Measurements from ENCODE around the gene TMEM120B. TPM values are rescaled to one million over a fixed set of nuclear protein-coding genes. Genes with fewer than 3 reads are reported as not detected.

The TMEM120B gene
- polyA plus RNA-seq, 10 donors = 10.6 to 22.9 (median 17.0) TPM

DNA sequence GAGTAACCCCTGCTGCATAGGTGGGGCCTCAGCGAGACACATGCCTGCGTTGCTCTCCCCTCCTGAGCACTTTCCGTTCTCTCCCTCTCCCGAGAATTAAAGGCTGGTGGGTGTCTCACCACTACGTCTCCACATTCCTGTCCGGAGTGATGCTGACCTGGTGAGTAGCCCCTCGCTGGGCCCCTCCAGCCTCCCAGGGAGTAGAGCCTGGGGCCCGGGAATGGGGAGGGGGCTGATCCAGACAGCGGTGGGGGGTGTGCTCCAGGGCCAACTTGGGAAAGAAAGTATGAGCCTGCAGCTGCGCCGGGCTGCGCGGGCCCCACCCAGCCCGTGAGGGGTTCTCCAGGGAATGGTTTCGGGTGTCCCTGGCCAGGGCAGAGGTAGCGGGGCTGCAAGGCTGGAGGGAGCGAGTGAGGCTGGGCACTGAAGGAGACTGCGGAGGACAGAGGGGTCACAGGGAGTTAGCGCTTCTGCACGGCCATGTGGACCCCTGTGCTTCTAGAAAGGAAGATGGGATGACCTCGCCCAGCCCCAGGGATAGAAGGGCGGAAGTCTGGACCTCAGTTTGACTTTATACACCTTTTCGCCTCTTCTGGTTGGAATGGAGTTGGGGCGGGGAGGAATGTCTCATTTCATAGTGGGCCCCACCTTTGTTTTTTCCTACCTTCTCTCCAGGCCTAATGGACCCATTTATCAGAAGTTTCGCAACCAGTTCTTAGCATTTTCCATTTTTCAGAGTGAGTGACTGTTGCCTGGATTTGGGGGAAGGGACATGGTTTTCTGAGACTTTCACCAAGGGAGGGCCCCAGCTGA is 58.5 kb downstream of the TMEM120B start:
- DNase-seq = peak in 1 of 3 donors; percentile 57

DNA sequence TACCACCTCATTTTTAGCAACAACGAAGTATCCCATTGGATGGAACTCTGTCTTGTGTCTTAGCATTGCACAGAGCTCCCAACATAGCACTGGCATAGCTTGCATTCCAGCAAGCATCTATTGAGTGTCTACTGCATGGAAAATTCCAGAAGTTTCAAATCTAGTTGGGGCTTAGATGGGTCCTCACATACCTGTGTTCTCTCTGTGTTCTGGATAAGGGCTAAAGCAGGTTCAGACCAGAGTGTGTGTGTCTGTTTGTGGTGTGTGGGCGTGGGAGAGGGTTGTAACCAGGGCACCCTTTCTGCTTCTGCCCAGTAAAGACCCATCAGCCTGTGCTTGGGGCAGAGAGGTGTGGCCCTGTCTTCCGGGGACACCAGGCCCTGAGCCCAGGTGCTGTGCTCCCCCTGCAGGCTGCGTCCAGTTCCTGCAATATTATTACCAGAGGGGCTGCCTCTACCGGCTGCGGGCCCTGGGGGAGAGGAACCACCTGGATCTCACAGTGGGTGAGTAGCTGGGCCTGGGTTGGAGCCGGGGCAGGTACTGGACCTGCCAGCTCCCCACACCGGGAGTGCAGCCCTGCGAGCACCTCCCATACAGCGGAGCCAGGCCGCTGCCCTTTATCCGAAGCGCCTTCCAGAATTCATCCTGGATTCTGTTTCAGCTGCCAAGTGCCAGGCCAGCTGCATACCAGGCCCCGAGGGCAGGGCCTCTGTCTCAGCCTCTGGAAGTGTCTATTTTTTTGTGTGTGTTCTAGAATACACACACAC is 60.6 kb downstream of the TMEM120B start:
- DNase-seq = peak in 2 of 3 donors; percentile 50 to 75

DNA sequence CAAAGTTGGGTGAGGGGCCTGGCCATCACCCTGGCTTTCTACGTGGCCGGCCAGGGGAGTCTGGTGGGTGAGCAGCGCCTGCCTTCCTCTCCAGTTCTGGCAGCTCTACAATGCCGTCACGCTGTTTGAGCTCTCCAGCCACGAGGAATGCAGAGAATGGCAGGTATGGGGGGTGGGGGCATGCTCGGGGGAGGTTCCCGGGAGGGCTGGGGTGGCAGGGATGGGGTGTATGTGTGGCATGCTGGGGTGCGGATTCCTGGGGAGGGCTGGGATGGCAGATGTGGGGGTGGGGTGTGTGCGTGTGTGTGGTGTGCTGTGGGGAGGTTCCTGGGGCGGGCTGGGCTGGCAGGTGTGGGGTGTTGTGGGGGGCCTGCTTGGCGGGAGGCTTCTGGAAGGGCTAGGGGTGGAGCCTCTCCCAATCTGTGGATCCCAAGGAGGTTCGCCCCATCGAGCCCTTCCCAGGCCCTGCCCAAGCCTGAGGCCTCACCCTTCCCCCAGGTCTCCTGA is 62.5 kb downstream of the TMEM120B start:
- DNase-seq = no peak

DNA sequence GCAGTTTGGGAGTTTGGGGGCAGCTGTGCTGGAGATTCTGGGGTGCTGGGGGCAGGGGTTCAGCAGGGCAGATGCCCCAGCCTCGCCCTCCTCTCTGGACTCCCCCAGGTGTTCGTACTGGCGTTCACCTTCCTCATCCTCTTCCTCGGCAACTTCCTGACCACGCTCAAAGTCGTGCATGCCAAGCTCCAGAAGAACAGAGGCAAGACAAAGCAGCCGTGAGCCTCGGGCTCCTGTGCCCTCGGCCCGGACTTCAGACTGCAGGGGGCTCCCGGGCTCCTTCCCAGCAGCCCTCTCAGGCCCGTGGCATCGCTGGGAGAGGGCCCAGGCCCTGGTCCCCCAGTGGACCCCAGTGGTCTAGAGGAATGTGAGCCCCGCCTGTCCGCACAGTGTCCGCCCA is 62.9 kb downstream of the TMEM120B start:
- no peak for DNase-seq

DNA sequence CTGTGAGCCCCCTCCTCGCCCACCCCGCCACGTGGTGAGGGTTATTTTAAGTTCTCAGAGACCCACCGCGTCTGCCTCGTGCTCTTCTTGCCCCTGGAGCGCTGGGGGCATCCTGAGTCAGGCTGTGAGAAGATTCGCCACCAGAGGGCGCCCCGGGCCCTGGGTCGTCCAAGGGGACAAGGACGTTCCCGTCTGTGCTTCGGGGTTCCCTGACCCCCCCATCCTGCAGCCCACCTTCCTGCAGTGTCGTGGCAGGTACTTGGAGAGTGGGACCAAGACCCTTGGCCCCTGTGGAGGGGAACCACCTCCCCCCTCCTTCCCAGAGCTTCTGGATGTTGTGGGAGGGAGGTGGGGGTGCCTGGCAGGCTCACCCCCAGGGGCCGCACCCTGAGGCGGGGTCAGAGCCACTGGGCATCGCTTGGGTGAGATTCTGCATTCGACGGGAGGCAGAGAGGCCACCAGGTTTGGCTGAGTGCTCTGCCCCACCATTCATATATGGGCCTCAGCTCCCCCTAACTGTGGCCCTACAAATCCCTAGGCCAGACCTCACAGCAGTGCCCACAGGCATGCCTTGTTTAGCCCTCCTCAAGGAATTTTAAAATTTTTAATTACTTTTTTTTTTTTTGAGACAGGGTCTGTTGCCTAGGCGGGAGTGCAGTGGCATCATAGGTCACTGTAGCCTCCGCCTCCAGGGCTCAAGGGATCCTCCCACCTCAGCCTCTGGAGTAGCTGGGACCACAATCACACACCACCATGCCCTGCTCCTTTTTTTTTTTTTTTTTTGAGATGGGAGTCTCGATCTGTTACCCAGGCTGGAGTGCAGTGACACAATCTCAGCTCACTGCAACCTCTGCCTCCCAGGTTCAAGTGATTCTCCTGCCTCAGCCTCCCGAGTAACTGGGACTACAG is 63.9 kb downstream of the TMEM120B start:
- peak in 1 of 3 donors; percentile 70 for DNase-seq

DNA sequence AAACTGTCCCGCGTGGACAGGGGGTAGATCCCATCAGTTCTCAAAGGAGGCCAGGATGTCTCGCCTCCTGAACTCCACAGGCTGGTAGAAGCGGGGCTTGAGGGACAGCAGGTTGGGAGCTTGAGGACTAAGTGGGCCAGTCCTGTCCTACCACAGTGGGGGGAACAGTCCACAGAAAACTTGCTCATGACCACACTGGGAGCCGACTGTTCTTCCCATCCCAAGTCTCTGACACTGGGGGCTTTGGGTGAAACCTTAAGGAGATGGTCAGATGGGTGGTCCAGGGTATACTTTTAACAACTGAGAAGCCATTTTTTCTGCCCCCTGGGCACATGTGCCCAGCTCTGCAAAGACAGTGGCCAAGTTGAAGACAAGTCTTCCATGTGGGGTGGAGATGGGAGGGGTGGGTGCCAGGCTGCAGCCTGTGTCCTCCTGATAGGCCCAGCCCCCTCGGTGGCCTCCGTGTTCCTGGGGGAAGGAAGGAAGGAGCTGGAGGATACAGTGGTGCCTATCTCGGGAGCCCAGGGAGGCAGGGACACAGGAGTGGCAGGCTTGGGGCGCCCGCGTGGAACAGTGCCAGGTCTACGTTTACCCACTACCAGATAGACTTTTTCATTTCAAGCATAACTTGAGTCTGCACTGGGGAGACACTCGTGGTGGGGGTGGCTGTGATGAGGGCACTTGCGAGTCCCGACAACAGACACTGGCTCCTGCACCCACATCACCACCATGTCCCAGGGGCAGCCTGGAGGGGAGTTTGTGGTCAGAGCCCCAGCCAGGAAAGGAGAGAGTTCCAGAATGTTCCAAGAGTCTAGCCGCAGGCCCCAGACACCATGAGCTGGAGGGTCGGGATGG is 66.2 kb downstream of the TMEM120B start:
- DNase-seq = no peak

DNA sequence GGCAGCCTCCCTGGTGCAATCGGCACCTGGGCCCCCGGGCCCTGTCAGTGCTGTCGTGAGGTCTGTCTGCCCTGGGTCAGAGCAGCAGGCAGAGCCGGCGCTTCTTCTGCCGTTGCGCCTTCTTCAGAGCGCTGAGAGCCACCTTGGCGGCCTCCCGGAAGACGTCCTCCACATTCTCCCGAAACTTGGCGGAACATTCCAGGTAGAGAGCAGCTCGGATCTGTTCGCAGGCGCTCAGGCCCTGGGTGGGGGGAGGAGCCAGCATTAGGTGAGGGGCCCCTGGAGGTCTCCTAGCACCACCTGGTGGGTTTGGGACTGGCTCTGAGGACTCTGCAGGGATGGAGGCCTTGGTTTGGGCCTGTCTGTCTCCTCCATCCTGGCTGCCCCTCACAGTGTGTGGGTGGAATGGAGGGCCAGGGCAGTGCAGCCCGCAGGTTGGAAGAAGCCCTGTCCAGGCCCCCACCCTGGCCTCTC is 66.9 kb downstream of the TMEM120B start:
- DNase-seq = no peak

DNA sequence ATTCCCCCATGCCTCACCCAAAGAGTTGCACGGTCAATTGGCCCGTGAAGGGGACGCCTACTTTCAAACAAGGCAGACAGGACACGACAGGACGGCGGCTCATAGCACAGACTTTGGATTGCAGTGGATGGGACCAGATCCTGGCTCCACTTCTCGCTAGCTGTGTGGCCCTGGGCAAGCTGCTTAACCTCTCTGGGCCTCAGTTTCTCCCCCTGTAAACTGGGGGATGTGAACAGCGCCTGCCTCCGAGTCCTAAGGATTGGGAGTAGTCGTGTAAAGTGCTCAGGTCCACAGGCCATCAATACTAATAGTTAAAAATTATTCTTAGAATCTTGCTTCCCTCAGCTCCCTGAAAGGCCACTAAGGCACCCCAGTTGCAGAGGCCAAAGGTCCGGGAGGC is 67.9 kb downstream of the TMEM120B start:
- no peak for DNase-seq

DNA sequence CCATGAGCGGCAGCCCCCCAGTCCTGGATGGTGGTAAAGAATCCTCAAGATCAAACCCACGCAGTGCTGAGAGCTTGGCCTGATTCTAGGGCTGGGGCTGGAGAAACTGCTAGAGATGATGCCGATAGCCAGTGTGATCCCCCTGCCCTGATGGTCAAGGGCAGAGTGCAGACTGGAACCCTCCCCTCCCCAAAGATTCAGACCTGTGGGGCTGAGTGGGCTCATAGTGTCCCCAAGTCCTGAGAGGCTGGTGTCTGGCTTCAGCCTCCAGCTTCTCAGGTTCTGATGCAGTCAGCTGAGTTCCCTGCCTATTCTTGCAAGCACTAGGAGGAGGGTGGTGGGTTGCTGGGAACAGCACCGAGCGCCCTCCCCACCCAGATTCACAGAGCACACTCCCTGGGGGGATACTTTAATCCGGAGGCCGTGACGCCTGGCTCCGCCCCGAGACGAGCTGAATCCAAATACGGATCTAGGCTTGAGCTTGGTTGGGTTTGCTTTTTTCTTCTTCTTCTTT is 69.0 kb downstream of the TMEM120B start:
- DNase-seq = peak in 2 of 3 donors; percentile 54 to 69

DNA sequence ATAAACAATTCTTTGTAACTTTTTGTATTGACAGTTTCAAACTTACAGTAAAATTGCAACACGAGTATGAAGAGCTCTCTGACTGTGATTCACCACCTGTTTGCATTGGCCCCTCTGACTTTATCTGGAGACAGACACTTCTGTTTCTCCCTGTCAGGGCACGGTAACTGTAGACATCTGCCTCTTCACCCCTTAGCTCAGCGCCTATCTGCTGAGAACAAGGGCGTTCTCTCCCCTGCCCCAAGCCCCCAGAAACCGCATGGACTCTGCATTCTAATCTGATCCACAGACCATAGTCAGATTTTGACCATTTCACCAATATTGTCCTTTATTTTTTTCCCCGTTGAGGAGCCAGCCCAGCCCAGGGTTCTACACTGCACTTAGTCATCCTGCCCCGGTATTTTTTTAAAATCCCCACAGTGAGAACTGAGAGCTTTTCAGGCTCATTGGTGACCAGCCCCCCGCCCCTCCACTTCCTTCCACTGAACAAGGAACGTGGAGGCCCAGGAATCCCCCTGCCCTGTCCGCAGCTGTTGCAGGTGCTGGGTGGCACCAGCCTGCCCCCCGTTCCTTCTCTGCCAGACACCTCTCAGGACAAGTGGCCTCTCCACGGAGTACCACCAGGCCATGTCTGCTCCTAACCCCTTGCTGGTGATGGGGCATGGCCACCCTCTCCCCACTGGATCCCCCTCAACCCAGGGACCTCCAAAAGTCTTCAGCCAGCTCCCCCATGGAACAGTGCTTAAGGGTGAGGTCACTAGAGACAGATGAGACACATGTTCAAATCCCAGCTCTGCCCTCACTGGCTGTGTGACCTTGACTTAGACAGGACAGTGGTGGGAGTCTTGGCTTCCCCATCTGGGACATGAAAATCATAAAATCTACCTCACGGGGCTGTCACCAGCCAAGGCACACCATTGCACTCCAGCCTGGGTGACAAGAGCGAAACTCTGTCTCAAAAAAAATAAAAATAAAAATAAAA is 69.7 kb downstream of the TMEM120B start:
- peak in 1 of 3 donors; percentile 6 for DNase-seq

DNA sequence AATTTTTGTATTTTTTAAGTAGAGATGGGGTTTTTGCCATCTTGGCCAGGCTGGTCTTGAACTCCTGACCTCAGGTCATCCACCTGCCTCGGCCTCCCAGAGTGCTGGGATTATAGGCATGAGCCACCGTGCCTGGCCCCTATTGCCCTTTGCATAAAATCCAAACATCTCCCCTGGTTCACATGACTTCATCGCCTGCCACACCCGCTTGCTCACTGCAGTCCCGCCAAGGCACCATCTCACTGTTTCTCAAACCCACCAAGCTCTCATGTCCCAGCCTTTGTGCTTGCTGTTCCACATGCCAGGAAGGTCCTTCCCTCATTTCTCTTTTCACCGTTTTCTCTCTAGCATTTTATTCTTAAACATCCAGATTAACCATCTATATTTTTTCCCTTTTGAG is 71.2 kb downstream of the TMEM120B start:
- peak in 1 of 3 donors; percentile 2 for DNase-seq

DNA sequence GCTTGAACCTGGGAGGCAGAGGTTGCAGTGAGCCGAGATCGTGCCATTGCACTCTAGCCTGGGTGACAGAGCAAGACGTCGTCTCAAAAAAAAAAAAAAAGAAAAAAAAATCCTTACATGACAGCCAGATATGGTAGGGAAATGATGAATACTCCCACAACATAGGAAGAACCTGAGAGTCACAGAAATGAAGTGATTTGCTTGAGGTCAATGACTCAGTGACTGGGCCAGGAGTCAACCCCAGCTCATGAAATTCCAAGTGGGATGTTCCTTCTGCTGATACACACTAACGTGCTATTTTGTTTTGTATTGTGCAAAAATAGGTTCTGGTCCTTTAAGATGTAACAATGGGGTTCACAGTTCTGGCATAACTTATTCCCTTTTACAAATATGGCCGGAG is 71.9 kb downstream of the TMEM120B start:
- peak in 2 of 3 donors; percentile 39 to 75 for DNase-seq

DNA sequence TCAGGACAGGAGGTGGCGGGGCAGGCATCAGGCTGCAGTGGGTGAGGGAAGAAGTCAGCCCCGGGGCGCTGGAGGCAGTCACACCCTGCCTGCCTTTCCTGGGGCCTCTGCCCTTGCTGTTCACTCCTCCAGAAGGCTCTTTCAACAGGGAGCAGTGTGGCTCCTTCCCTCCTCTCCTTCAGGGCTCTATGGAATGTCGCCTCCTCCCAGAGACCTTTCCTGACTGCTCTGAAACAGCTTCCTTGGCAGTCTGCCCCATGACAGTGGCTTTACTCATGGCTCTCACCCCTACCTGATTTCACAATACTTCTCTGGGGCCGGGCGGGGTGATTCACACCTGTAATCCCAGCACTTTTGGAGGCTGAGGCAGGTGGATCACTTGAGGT is 73.9 kb downstream of the TMEM120B start:
- DNase-seq = peak in 1 of 3 donors; percentile 88

DNA sequence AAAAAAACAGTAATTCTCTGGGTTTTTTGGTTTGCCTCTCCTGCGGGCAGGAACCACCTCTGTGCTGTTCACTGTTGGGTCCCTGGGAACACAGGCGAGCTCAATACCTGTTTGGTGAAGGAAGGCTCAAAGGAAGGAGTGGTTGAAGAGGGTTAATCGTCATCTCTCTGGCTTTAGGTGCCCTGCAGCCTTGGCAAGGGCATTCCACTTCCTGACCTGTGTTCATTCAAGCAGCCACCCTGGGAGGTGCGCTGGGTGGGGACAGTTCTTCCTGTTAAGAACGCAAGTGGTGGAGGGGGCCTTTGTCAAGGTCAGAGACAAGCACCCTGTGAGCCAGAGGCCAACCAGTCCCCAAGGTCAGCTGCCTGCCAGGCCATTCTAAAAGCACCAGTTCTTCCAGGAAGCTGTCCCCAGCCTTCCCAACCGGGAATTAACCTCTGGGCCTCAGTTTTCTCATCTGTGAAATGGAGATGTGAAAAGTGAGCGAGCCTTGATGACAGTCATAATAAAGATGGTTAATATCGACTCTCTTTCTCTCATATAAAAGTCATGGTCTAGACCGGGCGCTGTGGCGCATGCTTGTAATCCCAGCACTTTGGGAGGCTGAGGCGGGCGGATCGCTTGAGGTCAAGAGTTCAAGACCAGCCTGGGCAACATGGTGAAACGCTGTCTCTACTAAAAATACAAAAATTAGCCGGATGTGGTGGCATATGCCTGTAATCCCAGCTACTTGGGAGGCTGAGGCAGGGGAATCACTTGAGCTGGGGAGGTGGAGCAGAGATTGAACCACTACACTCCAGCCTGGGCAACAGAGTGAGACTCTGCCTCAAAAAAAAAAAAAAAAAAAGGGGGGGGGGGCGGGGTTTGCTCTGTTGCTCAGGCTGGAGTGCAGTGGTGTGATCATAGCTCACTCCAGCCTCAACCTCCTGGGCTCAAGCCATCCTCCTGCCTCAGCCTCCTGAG is 74.8 kb downstream of the TMEM120B start:
- no peak for DNase-seq

DNA sequence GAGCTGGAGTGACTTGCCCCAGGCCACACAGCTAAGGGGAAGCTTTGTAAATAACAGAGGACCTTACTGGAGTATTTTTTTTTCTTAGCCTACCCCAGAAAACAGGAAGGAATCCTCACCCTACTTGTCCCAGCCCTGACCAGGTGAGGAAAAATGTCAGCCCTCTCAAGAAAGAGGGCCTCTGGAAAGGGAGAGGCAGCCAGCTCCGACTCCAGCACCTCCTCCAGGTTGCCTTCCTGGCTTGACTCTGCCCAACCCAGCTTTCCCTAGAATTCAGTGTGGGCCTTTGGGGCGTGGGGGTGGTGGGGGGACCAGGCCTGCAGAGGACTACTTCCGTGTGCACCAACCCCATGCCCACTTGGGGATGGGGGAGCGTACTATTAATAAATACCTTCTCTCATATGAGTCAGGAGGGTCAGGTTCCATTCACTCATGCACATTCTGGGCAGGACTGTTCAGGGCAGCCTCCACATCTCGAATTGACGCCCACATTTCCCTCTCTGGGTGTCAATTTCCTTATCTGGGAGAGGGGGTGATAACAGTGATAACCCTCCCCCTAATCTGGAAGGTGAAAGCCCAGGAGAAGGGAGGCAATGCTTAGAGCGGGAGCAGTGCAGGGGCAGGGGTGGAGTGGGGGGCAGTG is 75.7 kb downstream of the TMEM120B start:
- DNase-seq = no peak

DNA sequence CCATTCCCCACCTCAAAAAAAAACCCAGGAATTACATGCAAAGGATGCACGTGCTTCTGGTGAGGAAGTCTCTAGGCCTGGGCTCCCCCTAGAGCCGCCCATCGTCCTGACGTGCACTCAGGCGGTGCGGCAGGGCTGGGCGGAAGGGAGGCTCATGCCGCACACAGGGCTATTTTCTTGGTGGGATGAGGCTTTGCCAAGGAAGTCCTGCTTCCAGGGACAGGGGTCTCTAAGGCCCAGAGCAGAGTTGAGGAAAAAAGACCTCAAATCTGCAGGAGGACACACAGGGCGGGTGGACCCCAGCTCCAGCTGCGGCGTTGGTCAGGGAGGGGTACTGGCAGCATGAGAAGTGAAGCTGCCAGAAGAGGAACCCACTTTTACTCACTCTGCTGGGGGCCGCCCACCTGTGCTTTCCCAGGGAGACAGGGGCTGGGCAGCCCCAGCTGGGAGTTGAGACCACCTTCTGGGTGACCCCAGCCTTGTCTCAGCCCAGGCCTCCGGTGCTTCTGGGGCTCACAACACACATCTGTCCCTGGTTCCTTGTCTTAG is 76.8 kb downstream of the TMEM120B start:
- DNase-seq = peak in 1 of 3 donors; percentile 54

Measured in muscle of back (tissue), 11 donors.